Prostate gland (tissue), 2 donors: ENCODE measurements around the gene HRNR. TPM values are rescaled to one million over a fixed set of nuclear protein-coding genes. Genes with fewer than 3 reads are reported as not detected.

Source experiments
- DNase-seq: peaks from one replicate; pipeline ENCODE4 v3.0.0-alpha.2; 2019; ENCODE audit warnings: low spot score
- H3K27ac ChIP-seq, 2 donors: fragments of 200-600 bp; sonication (generic); 2 replicates each; pipeline ENCODE4 v1.5.1; 2017 to 2019
- H3K27me3 ChIP-seq: fragments of 200-600 bp; sonication (generic); replicated peaks from 2 replicates; pipeline ENCODE4 v1.5.1; 2019; ENCODE audit not compliant: insufficient read depth
- H3K36me3 ChIP-seq, 2 donors: fragments of 200-600 bp; sonication (generic); 1 replicate in 1 of 2; 2 replicates in 1 of 2; pipeline versions ENCODE4 v1.5.1 to v1.8.1; 2017 to 2019
- H3K4me1 ChIP-seq: fragments of 200-600 bp; sonication (generic); replicated peaks from 2 replicates; pipeline ENCODE4 v1.5.1; 2019
- H3K4me3 ChIP-seq, 2 donors: fragments of 200-600 bp; sonication (generic); 2 replicates each; pipeline ENCODE4 v1.5.1; 2017 to 2019
- H3K9me3 ChIP-seq: fragments of 200-600 bp; sonication (generic); 2 replicates; pipeline ENCODE4 v1.5.1; 2017
- POLR2A ChIP-seq: fragments of 450-650 bp; IDR thresholded peaks from one replicate; pipeline ENCODE4 v1.6.1; 2016; ENCODE audit warnings: antibody characterized with exemption, mild to moderate bottlenecking
- POLR2AphosphoS5 ChIP-seq: sonication (generic); formaldehyde crosslinking; IDR thresholded peaks from one replicate; pipeline ENCODE4 v1.6.1; 2017; ENCODE audit warnings: antibody characterized with exemption
- WGBS: methylation state at CpG from one replicate; pipeline ENCODE4 v1.1.5; 2018; 5-methylcytosine and 5-hydroxymethylcytosine counted together
- intact Hi-C: fragments of 100-400 bp; cut with DNase I; formaldehyde crosslinking; loops from one replicate; pipeline ENCODE4 v1.14.2; 2022
- total RNA-seq, 2 donors: library from RNA; depleted of rRNA; stranded (reverse); fragments of >200 nt; gene quantifications; one replicate each; pipeline ENCODE4 v1.1.0, GENCODE V29; 2016
- TF ChIP-seq, protein P1 (sequence below), 4 experiments: fragments of 200-600 bp in 2 of 4; fragments of 450-650 bp in 2 of 4; sonication (generic) in 2 of 4; IDR thresholded peaks; 1 replicate in 3 of 4; 2 replicates in 1 of 4; pipeline ENCODE4 v1.5.1; 2016 to 2019; ENCODE audit warnings: antibody characterized with exemption in 4 of 4, mild to moderate bottlenecking in 2 of 4, moderate library complexity in 2 of 4

Gene HRNR
- total RNA-seq, 2 donors from 2014 or later: 0.06 TPM; not detected in 1

GRCh38 chr1:152162792-152163463 lies 61.1 kb downstream of the HRNR start:
- Histone ChIP-seq H3K27me3 (no peaks in the 10 kb centered on the region), H3K36me3 (no peaks in the 10 kb centered on the region), H3K9me3 (no peaks in the 10 kb centered on the region), H3K4me1 (no peaks in the 10 kb centered on the region), H3K27ac (no peak overlapping the region), H3K4me3 (no peak overlapping the region)
- no peak for DNase-seq
- no peak for TF ChIP-seq POLR2A
- TF ChIP-seq POLR2AphosphoS5: no peak
- TF ChIP-seq, protein P1, sequence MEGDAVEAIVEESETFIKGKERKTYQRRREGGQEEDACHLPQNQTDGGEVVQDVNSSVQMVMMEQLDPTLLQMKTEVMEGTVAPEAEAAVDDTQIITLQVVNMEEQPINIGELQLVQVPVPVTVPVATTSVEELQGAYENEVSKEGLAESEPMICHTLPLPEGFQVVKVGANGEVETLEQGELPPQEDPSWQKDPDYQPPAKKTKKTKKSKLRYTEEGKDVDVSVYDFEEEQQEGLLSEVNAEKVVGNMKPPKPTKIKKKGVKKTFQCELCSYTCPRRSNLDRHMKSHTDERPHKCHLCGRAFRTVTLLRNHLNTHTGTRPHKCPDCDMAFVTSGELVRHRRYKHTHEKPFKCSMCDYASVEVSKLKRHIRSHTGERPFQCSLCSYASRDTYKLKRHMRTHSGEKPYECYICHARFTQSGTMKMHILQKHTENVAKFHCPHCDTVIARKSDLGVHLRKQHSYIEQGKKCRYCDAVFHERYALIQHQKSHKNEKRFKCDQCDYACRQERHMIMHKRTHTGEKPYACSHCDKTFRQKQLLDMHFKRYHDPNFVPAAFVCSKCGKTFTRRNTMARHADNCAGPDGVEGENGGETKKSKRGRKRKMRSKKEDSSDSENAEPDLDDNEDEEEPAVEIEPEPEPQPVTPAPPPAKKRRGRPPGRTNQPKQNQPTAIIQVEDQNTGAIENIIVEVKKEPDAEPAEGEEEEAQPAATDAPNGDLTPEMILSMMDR (IDR thresholded peaks at IDR 0.05): no peak
- WGBS: 44% methylated on average over 1 of the region's 1 CpG
- intact Hi-C loops: no loop called here

Other genes starting within 250 kb of the HRNR start
- gene S100A10, start 230.3 kb downstream of the HRNR start, total RNA-seq: 10 to 100 TPM; 61.7 to 72.1 TPM
- 100 to 1,000 TPM; 253 to 351 TPM for gene S100A11, start 187.2 kb downstream of the HRNR start, total RNA-seq
- gene TCHHL1, start 135.1 kb downstream of the HRNR start, total RNA-seq: not detected
- gene TCHH, start 108.7 kb downstream of the HRNR start, total RNA-seq: under 1 TPM in 1 of 2 donors, not detected in 1; 0.91 TPM
- gene RPTN, start 65.0 kb downstream of the HRNR start, total RNA-seq: not detected
- gene FLG, start 101.0 kb upstream of the HRNR start, total RNA-seq: 10 to 100 TPM in 1 of 2 donors, under 1 TPM in 1; 0.91 to 13.6 TPM
- 1 to 10 TPM in 1 of 2 donors, under 1 TPM in 1; 0.36 to 5.6 TPM for gene FLG2, start 135.8 kb upstream of the HRNR start, total RNA-seq
- under 1 TPM in 1 of 2 donors, not detected in 1; 0.62 TPM for gene CRNN, start 190.1 kb upstream of the HRNR start, total RNA-seq